Mucosa of rectum (tissue), 2 donors: ENCODE results near the gene TMC5.

Experiments
- H3K27ac ChIP-seq, 2 donors: one replicate each; pipeline ENCODE4 v1.7.0; 2013; ENCODE audit warnings: inconsistent platforms in 2 of 2, low read depth in 2 of 2, low read length in 2 of 2
- H3K27me3 ChIP-seq, 2 donors: one replicate each; pipeline ENCODE4 v1.7.0; 2013; ENCODE audit warnings: low read length in 2 of 2; ENCODE audit not compliant: control insufficient read depth in 2 of 2, insufficient read depth in 2 of 2
- H3K36me3 ChIP-seq, 2 donors: one replicate each; pipeline ENCODE4 v1.7.0; 2013; ENCODE audit warnings: low read length in 2 of 2; ENCODE audit not compliant: control insufficient read depth in 2 of 2, insufficient read depth in 2 of 2
- H3K4me1 ChIP-seq, 2 donors: one replicate each; pipeline ENCODE4 v1.7.0; 2013; ENCODE audit warnings: low read length in 2 of 2, mild to moderate bottlenecking in 1 of 2; ENCODE audit not compliant: control insufficient read depth in 2 of 2, insufficient read depth in 2 of 2
- H3K4me3 ChIP-seq, 2 donors: one replicate each; pipeline ENCODE4 v1.7.0; 2013; ENCODE audit warnings: low read length in 2 of 2
- H3K9ac ChIP-seq, 2 donors: one replicate each; pipeline ENCODE4 v1.7.0; 2013; ENCODE audit warnings: low read length in 2 of 2, low read depth in 1 of 2, mild to moderate bottlenecking in 1 of 2
- H3K9me3 ChIP-seq, 2 donors: one replicate each; pipeline ENCODE4 v1.7.0; 2013; ENCODE audit warnings: low read length in 2 of 2; ENCODE audit not compliant: control insufficient read depth in 2 of 2
- donor health status: healthy.
- donor health status: Normal muscosa, but diverticular disease.

TMC5 gene

GRCh38 chr16:19499481-19499880 lies 81.8 kb downstream of the TMC5 start:
- Histone ChIP-seq H3K9me3 (no peaks in the 10 kb centered on the region), H3K36me3 (peaks cover 54 to 65% of the 10 kb centered on the region in 2 donors), H3K27ac (no peak overlapping the region), H3K9ac (no peak overlapping the region), H3K4me1 (no peaks in the 10 kb centered on the region), H3K27me3 (no peaks in the 10 kb centered on the region), H3K4me3 (no peak overlapping the region)

GRCh38 chr16:19502395-19503131 lies 84.9 kb downstream of the TMC5 start:
- H3K9me3 ChIP-seq, result no peaks in the 10 kb centered on the region
- H3K4me1 ChIP-seq, result no peaks in the 10 kb centered on the region
- H3K27ac ChIP-seq, result no peak overlapping the region
- H3K4me3 ChIP-seq, result no peak overlapping the region
- H3K27me3 ChIP-seq, result no peaks in the 10 kb centered on the region
- no peak overlapping the region for H3K9ac ChIP-seq
- peaks cover 61 to 73% of the 10 kb centered on the region in 2 donors for H3K36me3 ChIP-seq

GRCh38 chr16:19503461-19504075 lies 85.9 kb downstream of the TMC5 start:
- H3K27me3 ChIP-seq, result no peaks in the 10 kb centered on the region
- H3K27ac ChIP-seq, result no peak overlapping the region
- H3K4me1 ChIP-seq, result no peaks in the 10 kb centered on the region
- no peak overlapping the region for H3K9ac ChIP-seq
- H3K4me3 ChIP-seq, result no peak overlapping the region
- peaks cover 55 to 70% of the 10 kb centered on the region in 2 donors for H3K36me3 ChIP-seq
- H3K9me3 ChIP-seq, result no peaks in the 10 kb centered on the region

- Histone ChIP-seq H3K4me1 (no peaks in the 10 kb centered on the region), H3K27me3 (no peaks in the 10 kb centered on the region), H3K36me3 (peaks cover 47 to 61% of the 10 kb centered on the region in 2 donors), H3K9me3 (no peaks in the 10 kb centered on the region), H3K9ac (no peak overlapping the region), H3K4me3 (no peak overlapping the region), H3K27ac (no peak overlapping the region)
These were observed 88.1 kb downstream of the TMC5 start for GRCh38 chr16:19505600-19506303.

- Histone ChIP-seq H3K27ac (no peak overlapping the region), H3K36me3 (peaks cover 40 to 54% of the 10 kb centered on the region in 2 donors), H3K9me3 (no peaks in the 10 kb centered on the region)
These were observed 89.3 kb downstream of the TMC5 start for GRCh38 chr16:19506965-19507364.

GRCh38 chr16:19507867-19508266 lies 90.2 kb downstream of the TMC5 start:
- Histone ChIP-seq H3K4me3 (no peak overlapping the region), H3K4me1 (no peaks in the 10 kb centered on the region), H3K9me3 (no peaks in the 10 kb centered on the region), H3K36me3 (peaks cover 32 to 46% of the 10 kb centered on the region in 2 donors), H3K27me3 (no peaks in the 10 kb centered on the region), H3K9ac (no peak overlapping the region), H3K27ac (no peak overlapping the region)

More at GRCh38 chr16:19506965-19507364, 89.3 kb downstream of the TMC5 start:
- Histone ChIP-seq H3K4me1 (no peaks in the 10 kb centered on the region), H3K27me3 (no peaks in the 10 kb centered on the region), H3K9ac (no peak overlapping the region), H3K4me3 (no peak overlapping the region)

- peaks cover 3 to 31% of the 10 kb centered on the region in 2 donors for H3K4me1 ChIP-seq
- H3K9me3 ChIP-seq, result no peaks in the 10 kb centered on the region
- H3K27ac ChIP-seq, result no peak overlapping the region
- H3K27me3 ChIP-seq, result no peaks in the 10 kb centered on the region
- peaks cover 14 to 18% of the 10 kb centered on the region in 2 donors for H3K36me3 ChIP-seq
- H3K4me3 ChIP-seq, result no peak overlapping the region
- H3K9ac ChIP-seq, result no peak overlapping the region
These were observed 94.6 kb downstream of the TMC5 start for GRCh38 chr16:19512297-19512696.

GRCh38 chr16:19513377-19514053 lies 95.8 kb downstream of the TMC5 start:
- no peaks in the 10 kb centered on the region for H3K27me3 ChIP-seq
- peak overlapping the region in 1 of 2 donors; percentile 38 for H3K4me3 ChIP-seq
- H3K4me1 ChIP-seq, result peaks cover 8 to 38% of the 10 kb centered on the region in 2 donors
- peak overlapping the region in 1 of 2 donors; percentile 42 for H3K9ac ChIP-seq
- peak overlapping the region; percentile 77 to 86 for H3K27ac ChIP-seq
- peaks cover 12% of the 10 kb centered on the region in 2 donors for H3K36me3 ChIP-seq
- no peaks in the 10 kb centered on the region for H3K9me3 ChIP-seq

GRCh38 chr16:19515757-19516156 lies 98.1 kb downstream of the TMC5 start:
- Histone ChIP-seq H3K9ac (peak overlapping the region in 1 of 2 donors; percentile 46), H3K9me3 (no peaks in the 10 kb centered on the region), H3K4me3 (no peak overlapping the region), H3K27ac (peak overlapping the region; percentile 66 to 89), H3K4me1 (peaks cover 25 to 48% of the 10 kb centered on the region in 2 donors), H3K27me3 (no peaks in the 10 kb centered on the region), H3K36me3 (peaks cover 9 to 10% of the 10 kb centered on the region in 2 donors)
